SK-N-SH (cell line): ENCODE measurements around the gene MPIG6B. TPM values are rescaled to one million over a fixed set of nuclear protein-coding genes. Genes with fewer than 3 reads are reported as not detected.

Source experiments
- CTCF ChIA-PET: fragments of 300-600, 350-600 bp; formaldehyde crosslinking; extraction: SDS; loops from one replicate; lab custom pipeline; 2021; lab: Yijun Ruan, JAX
- POLR2A ChIA-PET: fragments of 350-600 bp; sonication (Branson Sonifier 250); formaldehyde crosslinking; extraction: SDS; loops from one replicate; lab custom pipeline; 2020; ENCODE audit warnings: antibody characterized with exemption, inconsistent platforms; lab: Yijun Ruan, JAX
- DNase-seq: peaks from one replicate; pipeline ENCODE4 v3.0.0; 2012
- H2AFZ ChIP-seq: fragments of 200-600 bp; sonication (generic); 2 replicates; pipeline ENCODE4 v1.8.1; 2016; ENCODE audit warnings: antibody characterized with exemption, mild to moderate bottlenecking, low read depth
- H3F3A ChIP-seq: fragments of 200-600 bp; sonication (generic); replicated peaks from 2 replicates; pipeline ENCODE3; 2016; ENCODE audit warnings: antibody characterized with exemption, mild to moderate bottlenecking; ENCODE audit not compliant: insufficient read depth
- H3K27ac ChIP-seq, 2 experiments: fragments of 200-500 bp in 1 of 2; fragments of 200-600 bp in 1 of 2; sonication (Bioruptor generic) in 1 of 2; sonication (generic), shearing (Covaris generic) in 1 of 2; 2 replicates each; pipeline versions ENCODE4 v1.5.1 to v1.6.1; 2014 to 2016; ENCODE audit warnings: low read depth in 2 of 2, inconsistent platforms in 1 of 2, low read length in 1 of 2, mild to moderate bottlenecking in 1 of 2, mixed read lengths in 1 of 2
- H3K27me3 ChIP-seq: fragments of 200-600 bp; sonication (generic), shearing (Covaris generic); 2 replicates; pipeline ENCODE4 v1.6.1; 2016; ENCODE audit warnings: mixed run types; ENCODE audit not compliant: insufficient read depth
- H3K36me3 ChIP-seq, 2 experiments: fragments of 200-500 bp in 1 of 2; fragments of 200-600 bp in 1 of 2; sonication (Bioruptor generic) in 1 of 2; sonication (generic) in 1 of 2; replicated peaks in 1 of 2; 2 replicates each; pipeline versions ENCODE3 to v1.5.1; 2014 to 2016; ENCODE audit warnings: low read length in 1 of 2, mild to moderate bottlenecking in 1 of 2; ENCODE audit not compliant: insufficient read depth in 2 of 2, control insufficient read depth in 1 of 2
- H3K4me1 ChIP-seq, 2 experiments: fragments of 200-500 bp in 1 of 2; fragments of 200-600 bp in 1 of 2; sonication (Bioruptor generic) in 1 of 2; sonication (generic), shearing (Covaris generic) in 1 of 2; 2 replicates each; pipeline versions ENCODE4 v1.5.1 to v1.6.1; 2014 to 2016; ENCODE audit warnings: low read depth in 1 of 2, low read length in 1 of 2, mixed run types in 1 of 2; ENCODE audit not compliant: insufficient read depth in 2 of 2, control insufficient read depth in 1 of 2
- H3K4me2 ChIP-seq: fragments of 200-600 bp; sonication (generic), shearing (Covaris generic); 2 replicates; pipeline ENCODE4 v1.6.1; 2017; ENCODE audit warnings: mixed run types
- H3K4me3 ChIP-seq, 2 experiments: fragments of 200-500 bp in 1 of 2; fragments of 200-600 bp in 1 of 2; sonication (Bioruptor generic) in 1 of 2; sonication (generic), shearing (Covaris generic) in 1 of 2; 2 replicates each; pipeline versions ENCODE4 v1.5.1 to v1.8.1; 2014 to 2016; ENCODE audit warnings: low read depth in 2 of 2, inconsistent platforms in 1 of 2, low read length in 1 of 2, mild to moderate bottlenecking in 1 of 2, mixed read lengths in 1 of 2, moderate library complexity in 1 of 2
- H3K79me2 ChIP-seq: fragments of 200-600 bp; sonication (generic); 2 replicates; pipeline ENCODE4 v1.8.1; 2017; ENCODE audit warnings: mild to moderate bottlenecking; ENCODE audit not compliant: insufficient read depth
- H3K9ac ChIP-seq: fragments of 200-600 bp; sonication (generic); 2 replicates; pipeline ENCODE4 v1.6.1; 2017; ENCODE audit warnings: mixed run types
- H3K9me2 ChIP-seq: fragments of 200-600 bp; sonication (generic); 2 replicates; pipeline ENCODE4 v1.6.1; 2017; ENCODE audit warnings: mixed run types
- H3K9me3 ChIP-seq: fragments of 200-600 bp; sonication (generic); 2 replicates; pipeline ENCODE4 v1.6.1; 2017; ENCODE audit warnings: mixed run types, mild to moderate bottlenecking, moderate library complexity
- H4K20me1 ChIP-seq: fragments of 200-600 bp; sonication (generic); 2 replicates; pipeline ENCODE4 v1.6.1; 2017; ENCODE audit warnings: mild to moderate bottlenecking, mixed run types; ENCODE audit not compliant: insufficient read depth
- CTCF ChIP-seq: fragments of 200-600 bp; sonication (generic); IDR thresholded peaks from 2 replicates; pipeline ENCODE4 v1.6.1; 2017; ENCODE audit warnings: antibody characterized with exemption, mild to moderate bottlenecking, moderate library complexity
- GATA2 ChIP-seq: sonication (generic); formaldehyde crosslinking; IDR thresholded peaks from 2 replicates; pipeline ENCODE4 v1.5.0; 2020; ENCODE audit warnings: mild to moderate bottlenecking, missing genetic modification reagents
- MAX ChIP-seq: IDR thresholded peaks from 2 replicates; pipeline ENCODE4 v1.4.0; 2012; ENCODE audit warnings: low read depth
- MEF2A ChIP-seq: IDR thresholded peaks from 2 replicates; pipeline ENCODE4 v1.4.0; 2012; ENCODE audit warnings: low read depth, borderline replicate concordance
- NRF1 ChIP-seq: IDR thresholded peaks from 2 replicates; pipeline ENCODE4 v1.6.1; 2012; ENCODE audit warnings: low read depth, mild to moderate bottlenecking, low read length
- PBX3 ChIP-seq: IDR thresholded peaks from 2 replicates; pipeline ENCODE4; 2012
- REST ChIP-seq: IDR thresholded peaks from 2 replicates; pipeline ENCODE4 v1.6.1; 2012; ENCODE audit warnings: mild to moderate bottlenecking, low read depth, low read length, moderate library complexity
- SIN3A ChIP-seq: IDR thresholded peaks from 2 replicates; pipeline ENCODE4 v1.6.1; 2012; ENCODE audit warnings: low read depth, mild to moderate bottlenecking, low read length, moderate library complexity, borderline replicate concordance
- YY1 ChIP-seq: IDR thresholded peaks from 2 replicates; pipeline ENCODE4 v1.4.0; 2012; ENCODE audit warnings: low read depth, mild to moderate bottlenecking
- WGBS: methylation state at CpG from one replicate; pipeline ENCODE4 v1.1.6; 2017; ENCODE audit warnings: low lambda C conversion rate; 5-methylcytosine and 5-hydroxymethylcytosine counted together
- polyA plus RNA-seq, 3 experiments: library from polyadenylated mRNA; depleted of rRNA; stranded (reverse); fragments of >200 nt; gene quantifications; 2 replicates each; pipeline ENCODE4 v1.2.3, GENCODE V29; 2012

The MPIG6B gene
- polyA plus RNA-seq, 1 of the 3 experiments (the other 2 are of a cell fraction): not detected

- 71% methylated on average over 3 of the region's 3 CpGs for WGBS
These were observed 25.6 kb upstream of the MPIG6B start for GRCh38 chr6:31697555-31697954.

More at GRCh38 chr6:31697555-31697954, 25.6 kb upstream of the MPIG6B start:
- CTCF ChIA-PET: interaction anchor here (0.7 kb wide), 1 partner anchor 201 kb away, joined by 3 read pairs; no protein-coding TSS in a partner anchor
- H3K4me3 ChIP-seq: no peak overlapping the region
- TF ChIP-seq YY1 (no peak), SIN3A (no peak), REST (no peak), CTCF (no peak), MEF2A (no peak), GATA2 (CRISPR knock-in tag) (no peak), PBX3 (no peak), NRF1 (no peak), MAX (no peak)
- no peaks in the 10 kb centered on the region for H3K9me3 ChIP-seq
- DNase-seq: no peak
- H3K27ac ChIP-seq: no peak overlapping the region
- no peak overlapping the region for H3K9ac ChIP-seq
- H3K27me3 ChIP-seq: no peaks in the 10 kb centered on the region
- POLR2A ChIA-PET: no interaction called here
- no peaks in the 10 kb centered on the region for H3F3A ChIP-seq
- no peaks in the 10 kb centered on the region for H3K9me2 ChIP-seq
- H3K36me3 ChIP-seq: peaks cover 13 to 31% of the 10 kb centered on the region in 2 experiments
- no peaks in the 10 kb centered on the region for H4K20me1 ChIP-seq
- H3K79me2 ChIP-seq: peaks cover 33% of the 10 kb centered on the region
- H3K4me1 ChIP-seq: peaks cover 0 to 15% of the 10 kb centered on the region in 2 experiments; a peak in 2 of 4 replicates
- H2AFZ ChIP-seq: no peak overlapping the region
- no peak overlapping the region for H3K4me2 ChIP-seq
